T-helper 17 cell (primary cell): ENCODE data around the gene SORD. TPM values are rescaled to one million over a fixed set of nuclear protein-coding genes. Genes with fewer than 3 reads are reported as not detected.
"Not testable (repeated sequence)": the region's sequence is repeated elsewhere in the genome, so short reads cannot be mapped to it uniquely, and the experiment has no call there.

ENCODE experiments used
- ATAC-seq: fragments of 150-1000 bp; cut with Tn5 transposase; 2 replicates; pipeline ENCODE4 v1.10.0; 2021; ENCODE audit warnings: mild to moderate bottlenecking, moderate library complexity
- DNase-seq, 3 donors: peaks; one replicate each; pipeline versions ENCODE4 v3.0.0 to v3.0.0-alpha.2; 2020 to 2021
- H3K9me3 ChIP-seq: one replicate; pipeline ENCODE4 v1.7.0; 2013; ENCODE audit warnings: low read length, mild to moderate bottlenecking; ENCODE audit not compliant: control insufficient read depth, poor library complexity, severe bottlenecking
- H3K27ac Mint-ChIP-seq: one replicate; pipeline ENCODE4 v1.8.0; 2022; ENCODE audit warnings: mild to moderate bottlenecking, moderate library complexity, mixed read lengths
- H3K27me3 Mint-ChIP-seq: one replicate; pipeline ENCODE4 v1.8.0; 2022; ENCODE audit warnings: mixed read lengths
- H3K36me3 Mint-ChIP-seq: one replicate; pipeline ENCODE4 v1.8.0; 2022; ENCODE audit warnings: low read depth, mixed read lengths
- H3K4me1 Mint-ChIP-seq: one replicate; pipeline ENCODE4 v1.8.0; 2022; ENCODE audit warnings: mild to moderate bottlenecking, mixed read lengths
- H3K4me3 Mint-ChIP-seq: one replicate; pipeline ENCODE4 v1.8.0; 2022; ENCODE audit warnings: mild to moderate bottlenecking, moderate library complexity, mixed read lengths
- total RNA-seq, 4 donors: library from RNA in 2 of 4; stranded (reverse) in 2 of 4; gene quantifications; one replicate each; pipeline ENCODE4 v1.2.3 and lab custom pipeline; 2022 to 2026

Gene SORD
- total RNA-seq, 2 donors from 2014 or later, result 2.1 to 3.7 TPM

GRCh38 chr15:45003731-45004410 lies 19.1 kb upstream of the SORD start:
- ATAC-seq, H3K4me3 Mint-ChIP-seq, H3K9me3 ChIP-seq, DNase-seq, H3K36me3 Mint-ChIP-seq, H3K27ac Mint-ChIP-seq, H3K4me1 Mint-ChIP-seq, H3K27me3 Mint-ChIP-seq: not testable (repeated sequence)

- not testable (repeated sequence) for H3K9me3 ChIP-seq, H3K27me3 Mint-ChIP-seq, H3K4me1 Mint-ChIP-seq, H3K36me3 Mint-ChIP-seq, H3K27ac Mint-ChIP-seq, ATAC-seq, H3K4me3 Mint-ChIP-seq, DNase-seq
Observed at GRCh38 chr15:45004590-45005175, 18.3 kb upstream of the SORD start.

DNA sequence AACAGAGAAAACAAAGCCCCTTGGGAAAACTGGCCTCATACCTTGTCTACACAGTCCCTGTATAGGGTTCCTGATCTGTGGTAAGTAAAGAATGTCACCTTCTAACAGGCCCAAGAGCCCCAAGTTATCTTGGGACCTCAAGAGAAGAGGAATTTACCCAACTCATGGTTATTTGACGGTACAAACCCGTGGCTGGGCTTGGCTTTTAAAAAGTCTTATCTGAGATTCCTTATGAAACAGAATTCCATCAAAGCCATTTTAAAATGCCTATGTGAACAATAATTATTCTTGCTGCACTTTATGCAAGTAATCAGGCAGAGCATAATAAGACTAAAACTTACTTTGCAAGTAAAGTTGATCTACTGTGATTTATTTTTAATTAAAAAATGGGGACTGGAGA lies 13.9 kb upstream of the SORD start:
- no peaks in the 10 kb centered on the region for H3K4me1 Mint-ChIP-seq
- ATAC-seq, result no peak
- no peak for DNase-seq
- peaks cover 23% of the 10 kb centered on the region for H3K27me3 Mint-ChIP-seq
- H3K9me3 ChIP-seq, result no peaks in the 10 kb centered on the region
- no peak overlapping the region for H3K27ac Mint-ChIP-seq
- no peaks in the 10 kb centered on the region for H3K36me3 Mint-ChIP-seq
- H3K4me3 Mint-ChIP-seq, result no peak overlapping the region

DNA sequence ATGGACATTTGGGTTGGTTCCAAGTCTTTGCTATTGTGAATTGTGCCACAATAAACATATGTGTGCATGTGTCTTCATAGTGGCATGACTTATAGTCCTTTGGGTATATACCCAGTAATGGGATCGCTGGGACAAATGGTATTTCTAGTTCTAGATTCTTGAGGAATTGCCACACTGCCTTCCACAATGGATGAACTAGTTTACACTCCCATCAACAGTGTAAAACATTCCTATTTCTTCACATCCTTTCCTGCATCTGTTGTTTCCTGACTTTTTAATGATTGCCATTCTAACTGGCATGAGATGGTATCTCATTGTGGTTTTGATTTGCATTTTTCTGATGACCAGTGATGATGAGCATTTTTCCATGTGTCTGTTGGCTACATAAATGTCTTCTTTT lies 7.9 kb upstream of the SORD start:
- peaks cover 61% of the 10 kb centered on the region for H3K27me3 Mint-ChIP-seq
- not testable (repeated sequence) for H3K4me3 Mint-ChIP-seq, DNase-seq, ATAC-seq, H3K9me3 ChIP-seq, H3K27ac Mint-ChIP-seq, H3K4me1 Mint-ChIP-seq, H3K36me3 Mint-ChIP-seq

DNA sequence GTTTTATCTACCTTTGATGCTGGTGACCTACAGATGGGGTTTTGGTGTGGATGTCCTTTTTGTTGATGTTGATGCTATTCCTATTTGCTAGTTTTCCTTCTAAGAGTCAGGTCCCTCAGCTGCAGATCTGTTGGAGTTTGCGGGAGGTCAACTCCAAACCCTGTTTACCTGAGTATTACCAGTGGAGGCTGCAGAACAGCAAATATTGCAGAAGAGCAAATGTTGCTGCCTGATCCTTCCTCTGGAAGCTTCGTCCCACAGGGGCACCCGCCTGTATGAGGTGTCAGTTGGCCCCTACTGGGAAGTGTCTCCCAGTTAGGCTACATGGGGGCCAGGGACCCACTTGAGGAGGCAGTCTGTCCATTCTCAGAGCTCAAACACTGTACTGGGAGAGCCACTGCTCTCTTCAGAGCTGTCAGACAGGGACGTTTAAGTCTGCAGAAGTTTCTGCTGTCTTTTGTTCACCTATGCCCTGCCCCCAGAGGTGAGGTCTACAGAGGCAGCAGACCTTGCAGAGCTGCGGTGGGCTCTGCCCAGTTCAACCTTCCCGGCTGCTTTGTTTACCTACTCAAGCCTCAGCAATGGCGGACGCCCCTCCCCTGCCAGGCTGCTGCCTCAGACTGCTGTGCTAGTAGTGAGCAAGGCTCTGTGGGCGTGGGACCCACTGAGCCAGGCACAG lies 2.6 kb upstream of the SORD start:
- H3K9me3 ChIP-seq, H3K27ac Mint-ChIP-seq, H3K4me3 Mint-ChIP-seq, H3K36me3 Mint-ChIP-seq, ATAC-seq, DNase-seq: not testable (repeated sequence)
- H3K27me3 Mint-ChIP-seq, result peaks cover 39% of the 10 kb centered on the region
- peaks cover 14% of the 10 kb centered on the region for H3K4me1 Mint-ChIP-seq

- H3K9me3 ChIP-seq, H3K36me3 Mint-ChIP-seq, H3K4me3 Mint-ChIP-seq, ATAC-seq, DNase-seq, H3K27ac Mint-ChIP-seq: not testable (repeated sequence)
- H3K4me1 Mint-ChIP-seq, result peaks cover 14% of the 10 kb centered on the region
- H3K27me3 Mint-ChIP-seq, result peaks cover 37% of the 10 kb centered on the region
Observed at GRCh38 chr15:45020901-45021259, 2.1 kb upstream of the SORD start.

DNA sequence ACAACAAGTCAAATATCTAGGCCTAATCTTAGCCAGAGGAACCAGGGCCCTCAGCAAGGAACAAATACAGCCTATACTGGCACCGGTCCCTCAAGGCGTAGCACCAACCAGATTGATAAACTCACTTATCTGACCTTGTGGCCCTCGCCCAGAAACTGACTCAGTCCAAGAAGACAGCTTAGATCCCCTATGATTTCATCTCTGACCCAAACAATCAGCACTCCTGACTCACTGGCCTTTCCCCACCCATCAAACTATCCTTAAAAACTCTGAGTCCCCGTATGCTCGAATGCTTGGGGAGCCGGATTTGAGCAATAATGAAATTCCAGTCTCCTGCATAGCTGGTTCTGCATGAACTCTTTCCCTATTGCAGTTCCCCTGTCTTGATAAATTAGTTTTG lies 1.6 kb upstream of the SORD start:
- no peak overlapping the region for H3K27ac Mint-ChIP-seq
- peaks cover 14% of the 10 kb centered on the region for H3K4me1 Mint-ChIP-seq
- DNase-seq (no peak), ATAC-seq (no peak)
- peaks cover 37% of the 10 kb centered on the region for H3K27me3 Mint-ChIP-seq
- peaks cover 2% of the 10 kb centered on the region for H3K36me3 Mint-ChIP-seq
- H3K9me3 ChIP-seq, result no peaks in the 10 kb centered on the region
- peak overlapping the region; percentile 62 for H3K4me3 Mint-ChIP-seq

- Mint-ChIP-seq H3K4me1 (peaks cover 14% of the 10 kb centered on the region), H3K27ac (peak overlapping the region; percentile 32), H3K27me3 (peaks cover 17% of the 10 kb centered on the region), H3K36me3 (peaks cover 2% of the 10 kb centered on the region), H3K4me3 (peak overlapping the region; percentile 92)
- DNase-seq, result no peak
- H3K9me3 ChIP-seq, result no peaks in the 10 kb centered on the region
- ATAC-seq, result no peak
Observed at GRCh38 chr15:45023659-45024225, 747 bp downstream of the SORD start.

GRCh38 chr15:45024649-45025048 lies 1.7 kb downstream of the SORD start:
- peaks cover 17% of the 10 kb centered on the region for H3K4me1 Mint-ChIP-seq
- H3K36me3 Mint-ChIP-seq, H3K9me3 ChIP-seq, DNase-seq, H3K27ac Mint-ChIP-seq, ATAC-seq, H3K4me3 Mint-ChIP-seq: not testable (repeated sequence)
- H3K27me3 Mint-ChIP-seq, result peaks cover 13% of the 10 kb centered on the region

DNA sequence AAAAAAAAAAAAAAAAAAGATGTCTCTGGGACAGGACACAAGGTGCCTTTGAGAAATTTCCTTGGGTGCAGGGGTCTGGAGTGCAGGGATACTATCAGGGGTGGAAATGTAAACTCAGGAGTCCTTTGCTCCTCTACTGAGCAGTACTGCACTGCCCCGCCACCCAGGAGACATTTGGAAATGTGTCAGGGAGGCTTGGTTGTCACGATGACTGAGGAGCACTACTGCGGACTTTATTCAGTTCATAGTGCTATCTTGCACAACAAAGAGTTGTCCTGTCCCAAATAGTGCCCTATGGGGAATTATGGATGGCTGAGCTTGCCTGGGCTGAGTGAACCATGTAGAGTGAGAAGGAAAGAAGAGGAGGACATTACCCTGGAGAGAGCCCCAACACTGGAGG lies 2.6 kb downstream of the SORD start:
- DNase-seq, H3K36me3 Mint-ChIP-seq, H3K27me3 Mint-ChIP-seq, H3K27ac Mint-ChIP-seq, H3K9me3 ChIP-seq, ATAC-seq, H3K4me3 Mint-ChIP-seq: not testable (repeated sequence)
- peaks cover 19% of the 10 kb centered on the region for H3K4me1 Mint-ChIP-seq

DNA sequence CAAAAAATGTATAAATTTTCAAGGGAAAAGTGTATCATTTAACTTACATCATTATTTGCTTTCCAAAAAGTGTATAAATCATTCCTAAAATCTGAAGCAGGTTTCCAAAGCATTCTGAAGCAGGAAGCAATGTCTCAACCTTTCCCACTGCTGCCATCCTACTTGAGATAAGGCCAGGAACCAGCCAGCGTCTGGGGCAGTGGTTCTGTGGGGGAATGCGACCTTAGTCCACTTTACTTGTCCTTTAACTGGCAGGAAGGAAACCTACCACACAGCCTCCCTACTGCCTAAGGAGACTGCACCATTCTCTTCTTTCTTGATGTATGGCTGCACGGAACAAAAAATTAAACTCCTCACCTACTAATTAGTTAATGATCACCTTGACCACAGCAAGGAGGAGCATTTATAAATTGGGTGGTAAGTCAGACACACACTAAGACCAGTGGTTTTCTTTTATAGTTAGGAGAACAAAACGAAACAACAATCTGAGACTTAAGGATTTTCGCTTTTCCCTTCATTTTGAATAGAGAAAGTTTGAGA lies 3.7 kb downstream of the SORD start:
- no peak overlapping the region for H3K4me3 Mint-ChIP-seq
- no peaks in the 10 kb centered on the region for H3K9me3 ChIP-seq
- peaks cover 19% of the 10 kb centered on the region for H3K4me1 Mint-ChIP-seq
- H3K27me3 Mint-ChIP-seq, result peaks cover 10% of the 10 kb centered on the region
- H3K27ac Mint-ChIP-seq, result no peak overlapping the region
- ATAC-seq (no peak), DNase-seq (no peak)
- peaks cover 5% of the 10 kb centered on the region for H3K36me3 Mint-ChIP-seq

DNA sequence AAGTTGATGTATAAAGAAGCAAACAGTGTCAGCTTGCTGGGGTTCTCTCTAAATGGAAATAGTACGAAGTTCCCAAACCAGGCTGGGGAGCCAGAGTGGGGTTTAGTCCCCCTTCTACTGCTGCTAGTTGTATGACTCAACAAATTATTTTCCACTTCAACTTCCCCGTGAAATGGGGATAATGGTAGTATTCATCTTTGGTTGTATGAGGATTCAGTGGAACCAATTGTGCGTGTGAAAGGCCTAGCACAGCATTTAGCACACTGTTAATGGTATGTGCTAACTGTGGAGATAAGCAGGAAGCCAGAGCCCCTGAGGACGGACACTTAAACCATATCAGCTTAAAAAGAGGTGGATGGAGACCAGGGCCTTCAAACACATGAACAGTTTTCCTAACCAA lies 4.2 kb downstream of the SORD start:
- H3K36me3 Mint-ChIP-seq, result peaks cover 5% of the 10 kb centered on the region

GRCh38 chr15:45030743-45031142 lies 7.7 kb downstream of the SORD start:
- no peak overlapping the region for H3K27ac Mint-ChIP-seq

More for the DNA sequence above, 4.2 kb downstream of the SORD start:
- no peak for ATAC-seq
- Mint-ChIP-seq H3K4me3 (no peak overlapping the region), H3K27me3 (peaks cover 10% of the 10 kb centered on the region), H3K27ac (no peak overlapping the region), H3K4me1 (peaks cover 19% of the 10 kb centered on the region)
- no peaks in the 10 kb centered on the region for H3K9me3 ChIP-seq
- no peak for DNase-seq

More at GRCh38 chr15:45030743-45031142, 7.7 kb downstream of the SORD start:
- Mint-ChIP-seq H3K36me3 (peaks cover 6% of the 10 kb centered on the region), H3K27me3 (peaks cover 10% of the 10 kb centered on the region), H3K4me3 (no peak overlapping the region), H3K4me1 (peaks cover 8% of the 10 kb centered on the region)
- no peaks in the 10 kb centered on the region for H3K9me3 ChIP-seq
- DNase-seq (no peak), ATAC-seq (no peak)
